GM19238 (cell line): Measurements from ENCODE around the gene PPID.
"Not testable (repeated sequence)": the region's sequence is repeated elsewhere in the genome, so short reads cannot be mapped to it uniquely, and the experiment has no call there.

Source experiments
- DNase-seq: peaks from one replicate; pipeline ENCODE4 v3.0.0; 2011; ENCODE audit warnings: low spot score; ENCODE audit not compliant: insufficient read length

PPID gene

DNA sequence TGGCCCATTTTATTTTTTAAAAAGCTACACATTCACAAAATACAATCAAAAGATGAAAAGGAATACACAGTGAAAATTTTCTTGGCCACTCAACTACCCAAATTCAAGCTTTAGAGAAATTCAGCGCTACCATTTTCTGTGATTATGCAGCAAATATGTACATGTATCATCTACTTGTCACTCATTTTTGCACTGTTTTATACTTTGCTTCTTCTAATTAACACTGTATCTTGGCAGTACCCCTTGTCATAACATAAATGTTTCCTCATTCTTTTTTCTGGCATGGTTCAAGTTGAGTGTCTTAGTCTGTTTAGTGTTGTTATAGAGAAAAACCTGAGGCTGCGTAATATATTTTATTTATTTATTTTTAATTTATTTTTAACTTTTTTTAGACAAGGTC is 15.7 kb upstream of the PPID start:
- DNase-seq = no peak

DNA sequence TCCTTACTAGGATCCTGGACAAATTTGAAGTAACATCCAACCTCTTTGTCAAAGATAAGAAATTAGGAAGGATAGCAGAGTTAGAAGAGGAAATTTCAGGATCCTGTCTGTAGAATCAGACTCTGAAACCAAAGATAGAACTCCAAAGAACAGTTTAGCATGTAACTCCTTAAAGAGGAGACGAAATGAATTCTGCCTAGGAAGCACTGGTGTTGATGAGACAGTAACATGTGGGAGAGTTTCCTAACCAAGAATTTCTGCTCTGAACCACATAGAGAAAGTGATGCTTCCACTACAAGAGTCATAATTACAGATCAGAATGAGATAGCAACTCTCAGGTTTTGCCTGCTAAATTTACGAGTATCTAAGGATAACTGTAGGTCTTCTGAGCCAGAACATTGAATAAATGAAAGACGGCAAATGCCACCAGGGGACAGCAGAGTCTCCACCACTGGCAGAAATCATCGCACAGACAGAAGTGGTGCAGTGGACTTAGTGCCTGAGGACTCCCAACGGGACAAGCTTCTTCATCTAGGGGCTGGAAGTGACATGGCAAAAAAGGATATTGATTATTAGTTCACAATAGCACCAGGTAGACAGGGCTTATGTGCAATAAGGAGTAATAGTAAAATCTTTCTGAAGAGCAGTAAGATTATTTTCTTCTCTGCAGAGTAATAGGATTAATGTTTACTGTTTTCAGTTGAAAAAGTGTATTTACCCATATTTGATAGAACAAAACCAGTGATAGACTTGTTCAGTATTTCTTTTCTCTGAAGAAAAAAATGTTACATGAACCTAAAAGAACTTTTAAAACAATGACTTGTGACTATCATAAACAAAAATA is 6.7 kb upstream of the PPID start:
- DNase-seq = peak; percentile 39

DNA sequence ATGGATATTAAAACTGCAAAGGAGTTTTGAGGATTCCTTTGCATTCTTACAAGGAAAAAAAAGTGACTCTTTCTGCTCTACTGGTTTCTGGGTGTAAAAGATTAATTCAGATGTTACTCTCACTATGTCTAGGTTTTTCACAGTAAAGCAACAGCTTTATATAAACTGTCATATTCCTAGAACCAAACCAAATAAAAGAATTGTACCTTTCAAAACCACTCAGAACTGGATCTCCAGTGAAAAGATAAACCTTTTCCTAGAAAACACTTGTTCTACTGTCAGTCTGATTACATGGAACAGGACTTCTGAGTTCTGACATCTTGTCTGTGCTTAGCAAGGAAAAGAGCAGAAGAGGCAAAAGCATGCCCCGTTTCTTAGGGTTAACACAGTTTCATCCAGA is 5.0 kb upstream of the PPID start:
- DNase-seq = no peak

DNA sequence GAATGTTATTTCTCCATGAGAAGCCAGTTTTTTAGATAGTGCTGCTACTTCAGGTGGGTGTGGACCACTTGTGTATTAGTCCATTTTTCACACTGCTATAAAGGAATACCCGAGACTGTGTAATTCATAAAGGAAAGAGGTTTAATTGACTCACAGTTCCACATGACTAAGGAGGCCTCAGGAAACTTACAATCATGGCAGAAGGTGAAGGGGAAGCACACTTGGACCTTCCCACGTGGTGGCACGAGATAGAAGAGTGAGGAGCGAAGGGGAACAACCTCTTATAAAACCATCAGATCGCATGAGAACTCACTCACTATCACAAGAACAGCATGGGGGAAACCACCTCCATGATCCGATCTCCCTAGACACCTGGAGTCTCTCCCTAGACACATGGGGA is 3.4 kb upstream of the PPID start:
- no peak for DNase-seq

DNA sequence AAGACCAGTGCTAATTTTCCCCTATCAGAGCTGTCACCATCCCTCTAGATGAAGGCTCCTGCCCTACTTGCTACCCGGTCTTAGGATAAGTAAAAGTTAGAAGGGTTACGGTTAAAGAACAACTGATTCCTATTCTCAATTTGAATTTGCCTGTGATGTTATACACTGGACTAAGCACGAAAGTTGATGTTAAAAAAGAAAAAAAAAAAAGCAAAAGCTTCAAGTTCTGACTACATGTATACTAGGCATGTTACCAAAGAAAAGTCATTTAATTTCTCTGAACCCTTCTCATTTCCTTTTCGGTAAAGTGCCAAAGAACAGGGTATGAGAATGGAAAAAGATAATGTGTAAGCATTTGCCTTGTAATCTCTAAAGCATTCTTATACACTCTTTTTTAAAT is 1.4 kb upstream of the PPID start:
- no peak for DNase-seq

DNA sequence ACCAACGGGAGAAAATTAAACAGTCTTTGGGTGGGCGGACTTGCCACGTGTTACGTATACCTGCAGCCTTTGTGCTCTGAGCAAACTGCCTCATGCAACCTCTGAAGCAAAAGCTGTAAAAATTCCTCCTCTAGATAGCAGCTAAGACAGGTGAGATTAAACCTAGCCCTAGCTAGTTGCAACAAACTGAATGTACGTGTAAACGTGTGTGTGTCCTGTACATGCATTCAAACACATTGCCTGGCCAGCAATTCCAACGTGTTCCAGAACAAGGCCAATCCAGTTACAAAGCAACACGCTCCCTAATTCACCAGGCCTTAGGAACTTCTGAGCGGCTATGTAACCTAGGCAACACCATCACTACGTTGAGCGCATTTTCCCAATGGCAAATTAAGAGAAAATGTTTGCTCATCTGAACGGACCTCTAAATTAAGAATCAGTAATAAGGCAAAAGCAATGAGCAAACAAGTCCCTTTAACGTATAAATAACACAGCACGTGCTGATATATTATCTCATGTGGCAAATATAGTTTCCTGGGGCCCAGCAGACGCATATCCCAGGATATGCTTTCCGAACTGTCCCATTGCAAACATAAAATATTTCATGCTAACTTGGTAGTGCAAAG is 792 bp downstream of the PPID start:
- DNase-seq = no peak

DNA sequence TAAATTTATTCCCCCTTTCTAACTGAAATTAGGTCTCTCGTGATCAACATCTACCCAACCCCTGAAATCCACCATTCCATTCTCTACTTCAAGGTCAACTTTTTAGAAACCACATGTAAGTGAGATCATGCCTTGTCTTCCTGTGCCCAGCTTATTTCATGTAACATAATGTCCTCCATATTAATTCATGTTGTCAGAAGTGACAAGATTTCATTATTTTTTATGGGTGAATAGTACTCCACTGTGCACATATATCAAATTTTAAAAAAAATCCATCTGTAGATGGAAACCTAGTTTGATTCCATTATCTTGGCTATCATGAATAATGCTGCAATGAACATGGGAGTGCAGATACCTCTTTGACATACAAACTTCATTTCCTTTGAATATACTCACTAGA is 1.5 kb downstream of the PPID start:
- DNase-seq = no peak

DNA sequence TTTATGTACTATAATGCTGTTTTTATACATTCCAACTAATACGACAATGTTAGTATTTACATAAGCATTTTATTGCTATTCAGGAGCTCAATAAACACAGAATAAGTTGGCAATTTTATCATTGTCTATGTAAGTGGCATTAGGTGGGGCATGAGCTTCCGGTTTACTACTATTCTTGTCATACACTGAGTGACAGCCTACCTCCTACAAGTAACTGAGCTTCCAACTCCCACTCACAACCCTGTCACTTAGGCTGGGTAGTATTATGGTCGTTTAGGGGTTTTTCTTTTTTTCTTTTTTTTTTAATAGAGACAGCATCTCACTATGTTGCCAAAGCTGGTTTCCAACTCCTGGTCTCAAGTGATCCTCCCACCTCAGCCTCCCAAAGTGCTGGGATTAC is 7.4 kb downstream of the PPID start:
- DNase-seq = no peak

DNA sequence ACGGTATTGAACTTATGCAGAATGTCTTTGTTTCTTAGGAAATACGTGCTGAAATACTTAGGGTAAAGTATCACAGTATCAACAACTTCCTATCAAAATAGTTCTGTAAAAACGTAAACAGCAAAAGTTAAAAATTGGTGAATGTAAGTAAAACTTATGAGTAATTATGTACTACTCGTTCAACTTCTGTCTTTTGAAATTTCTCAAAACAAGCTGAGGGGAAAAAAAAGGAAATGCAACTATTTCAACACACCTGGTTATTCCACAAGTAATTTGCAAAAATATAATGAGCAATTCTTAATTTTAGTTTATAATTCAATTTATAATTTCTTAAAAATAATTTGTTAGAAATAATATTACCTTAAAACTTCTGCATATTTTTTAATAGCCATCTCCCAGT is 8.3 kb downstream of the PPID start:
- DNase-seq = no peak

DNA sequence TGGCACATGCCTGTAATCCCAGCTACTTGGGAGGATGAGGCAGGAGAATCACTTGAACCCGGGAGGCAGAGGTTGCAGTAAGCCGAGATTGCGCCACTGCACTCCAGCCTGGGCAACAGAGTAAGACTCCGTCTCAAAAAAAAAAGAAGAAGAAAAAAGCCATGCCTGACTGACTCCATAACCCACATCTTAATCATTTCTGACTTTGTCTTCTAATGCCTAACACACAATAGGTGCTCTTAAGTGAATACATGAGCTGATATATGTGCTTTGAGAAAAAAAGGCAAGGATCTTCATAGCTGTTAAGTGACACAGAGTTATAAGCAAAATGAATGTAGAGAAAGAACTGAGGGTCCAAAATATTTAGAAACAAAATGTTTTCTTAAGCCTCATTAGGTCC is 10.6 kb downstream of the PPID start:
- not testable (repeated sequence) for DNase-seq

DNA sequence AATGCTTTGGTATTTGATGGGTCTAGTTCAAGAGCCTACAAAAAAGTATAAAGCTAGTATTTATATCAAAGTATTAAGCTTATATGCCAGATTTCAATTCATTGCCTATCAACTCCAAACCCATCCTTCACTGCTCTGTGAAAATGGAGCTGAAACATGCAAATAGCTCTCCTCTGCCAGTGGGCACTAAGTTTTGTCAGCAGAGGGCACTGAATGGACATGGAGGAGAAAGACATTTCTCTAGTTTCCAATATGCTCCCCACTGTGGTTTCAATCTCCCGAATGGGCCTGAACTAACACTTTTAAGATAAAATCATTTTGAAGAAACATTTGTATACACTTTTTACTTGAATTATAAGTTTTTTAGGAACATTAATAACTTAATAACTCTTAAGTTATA is 12.4 kb downstream of the PPID start:
- DNase-seq = no peak

DNA sequence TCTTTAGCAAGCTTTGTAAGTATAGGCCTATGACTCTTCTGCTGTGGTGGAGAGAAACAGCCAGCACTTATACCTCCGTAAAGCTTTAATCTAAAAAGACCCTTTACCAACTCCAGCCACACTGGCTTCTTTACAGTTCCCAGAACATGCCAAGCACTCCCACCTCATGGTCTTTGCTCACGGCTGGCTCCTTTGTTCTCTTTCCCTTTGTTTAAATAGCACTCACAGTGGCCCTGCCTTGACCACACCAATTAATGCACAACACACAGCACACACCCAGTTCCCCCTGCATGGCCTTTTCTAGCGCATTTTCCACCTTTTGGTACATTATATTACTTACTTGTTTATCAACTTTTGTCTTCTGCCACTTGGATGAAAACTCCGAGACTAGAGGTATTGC is 18.9 kb downstream of the PPID start:
- DNase-seq = no peak

DNA sequence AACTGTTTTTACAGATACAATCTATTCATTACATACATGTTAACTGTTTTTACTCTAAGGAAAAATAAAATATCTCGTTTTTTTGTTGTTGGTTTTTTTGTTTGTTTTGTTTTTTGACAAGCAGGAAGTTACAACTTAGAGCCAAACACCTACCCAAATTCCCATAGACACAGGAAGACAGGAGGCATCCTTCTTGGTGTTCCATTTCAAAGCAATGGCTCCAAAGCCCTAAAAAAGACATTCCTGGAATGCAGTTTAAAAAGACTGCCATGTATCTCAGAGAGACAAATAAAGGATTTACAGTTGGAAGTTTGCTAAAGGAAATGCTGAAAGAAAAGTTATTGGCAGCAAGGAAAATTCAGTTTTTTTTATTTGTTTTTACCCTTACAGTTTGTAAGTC is 34.4 kb downstream of the PPID start:
- DNase-seq = no peak

DNA sequence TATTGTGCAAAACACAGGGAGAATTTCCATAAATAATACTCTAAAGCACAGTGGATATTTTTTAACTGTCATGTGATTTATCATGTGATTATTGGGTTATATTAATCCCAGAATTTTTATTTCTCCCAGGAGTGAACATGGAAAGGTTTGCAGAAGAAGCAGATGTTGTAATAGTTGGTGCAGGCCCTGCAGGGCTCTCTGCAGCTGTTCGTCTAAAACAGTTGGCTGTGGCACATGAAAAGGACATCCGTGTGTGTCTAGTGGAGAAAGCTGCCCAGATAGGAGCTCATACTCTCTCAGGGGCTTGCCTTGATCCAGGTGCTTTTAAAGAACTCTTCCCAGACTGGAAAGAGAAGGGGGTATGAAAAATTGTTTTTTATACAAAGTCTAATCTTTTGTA is 41.1 kb downstream of the PPID start:
- no peak for DNase-seq

DNA sequence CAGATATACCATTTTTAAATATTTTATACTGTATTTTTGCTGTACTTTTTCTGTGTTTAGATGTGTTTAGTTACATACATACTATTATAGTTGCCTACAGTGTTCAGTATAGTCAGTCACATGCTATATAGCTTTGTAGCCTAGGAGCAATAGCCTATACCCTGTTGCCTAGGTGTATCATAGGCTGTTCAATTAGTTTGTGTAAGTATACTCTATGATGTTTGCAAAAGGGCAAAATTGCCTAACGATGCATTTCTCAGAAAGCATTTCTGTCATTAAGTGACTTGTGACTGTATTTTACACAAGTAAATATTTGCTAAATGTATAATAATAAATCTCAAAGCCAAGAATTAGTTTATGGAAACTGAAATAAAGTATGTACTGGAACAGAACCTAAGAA is 41.6 kb downstream of the PPID start:
- DNase-seq = no peak

DNA sequence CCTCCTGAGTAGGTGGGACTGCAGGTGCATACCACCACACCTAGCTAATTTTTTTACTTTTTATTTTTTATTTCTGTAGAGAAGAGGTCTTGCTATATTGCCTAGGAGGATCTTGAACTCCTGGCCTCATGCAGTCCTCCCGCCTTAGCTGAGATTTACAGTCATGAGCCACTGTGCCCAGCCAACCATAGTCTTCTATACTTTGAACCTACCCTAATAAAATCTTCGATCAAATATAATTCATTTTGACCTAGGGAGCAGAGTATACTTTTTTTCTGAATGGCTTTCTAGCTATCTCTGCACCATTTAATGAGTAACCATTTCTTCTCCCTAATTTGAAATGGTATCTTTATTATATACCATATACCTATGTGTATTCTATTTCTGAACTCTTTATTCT is 44.4 kb downstream of the PPID start:
- no peak for DNase-seq

DNA sequence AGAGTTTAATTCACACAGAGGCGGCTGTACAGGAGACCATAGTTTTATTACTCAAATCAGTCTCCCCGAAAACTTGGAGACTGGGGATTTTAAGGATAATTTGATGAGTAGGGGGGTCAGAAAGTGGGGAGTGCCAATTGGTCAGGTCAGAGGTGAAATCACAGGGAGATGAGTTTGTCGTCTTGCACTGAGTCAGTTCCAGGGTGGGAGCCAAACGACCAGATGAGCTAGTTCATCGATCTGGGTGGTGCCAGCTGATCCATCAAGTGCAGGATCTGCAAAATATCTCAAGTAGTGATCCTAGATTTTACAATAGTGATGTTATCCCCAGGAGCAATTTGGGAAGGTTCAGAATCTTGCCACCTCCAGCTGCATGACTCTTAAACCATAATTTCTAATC is 47.1 kb downstream of the PPID start:
- no peak for DNase-seq

DNA sequence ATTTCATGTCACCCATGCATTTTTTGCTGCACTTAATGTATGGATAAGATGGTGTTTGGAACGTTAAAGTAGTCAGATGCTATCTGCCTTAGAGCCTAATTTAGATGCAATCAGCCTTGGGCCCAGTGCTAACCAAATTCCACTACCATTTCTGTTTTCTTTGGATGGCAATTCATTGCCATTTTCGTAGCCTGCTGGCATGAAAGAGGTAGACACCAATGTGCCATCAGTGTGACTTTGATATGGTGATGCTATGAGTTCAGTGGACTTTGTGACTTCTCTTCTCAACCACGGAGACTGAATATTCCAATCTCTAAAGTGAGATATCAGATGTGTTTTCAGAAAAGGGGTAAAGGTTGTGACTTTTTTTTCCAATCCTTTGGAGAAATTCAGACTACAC is 49.6 kb downstream of the PPID start:
- DNase-seq = no peak

DNA sequence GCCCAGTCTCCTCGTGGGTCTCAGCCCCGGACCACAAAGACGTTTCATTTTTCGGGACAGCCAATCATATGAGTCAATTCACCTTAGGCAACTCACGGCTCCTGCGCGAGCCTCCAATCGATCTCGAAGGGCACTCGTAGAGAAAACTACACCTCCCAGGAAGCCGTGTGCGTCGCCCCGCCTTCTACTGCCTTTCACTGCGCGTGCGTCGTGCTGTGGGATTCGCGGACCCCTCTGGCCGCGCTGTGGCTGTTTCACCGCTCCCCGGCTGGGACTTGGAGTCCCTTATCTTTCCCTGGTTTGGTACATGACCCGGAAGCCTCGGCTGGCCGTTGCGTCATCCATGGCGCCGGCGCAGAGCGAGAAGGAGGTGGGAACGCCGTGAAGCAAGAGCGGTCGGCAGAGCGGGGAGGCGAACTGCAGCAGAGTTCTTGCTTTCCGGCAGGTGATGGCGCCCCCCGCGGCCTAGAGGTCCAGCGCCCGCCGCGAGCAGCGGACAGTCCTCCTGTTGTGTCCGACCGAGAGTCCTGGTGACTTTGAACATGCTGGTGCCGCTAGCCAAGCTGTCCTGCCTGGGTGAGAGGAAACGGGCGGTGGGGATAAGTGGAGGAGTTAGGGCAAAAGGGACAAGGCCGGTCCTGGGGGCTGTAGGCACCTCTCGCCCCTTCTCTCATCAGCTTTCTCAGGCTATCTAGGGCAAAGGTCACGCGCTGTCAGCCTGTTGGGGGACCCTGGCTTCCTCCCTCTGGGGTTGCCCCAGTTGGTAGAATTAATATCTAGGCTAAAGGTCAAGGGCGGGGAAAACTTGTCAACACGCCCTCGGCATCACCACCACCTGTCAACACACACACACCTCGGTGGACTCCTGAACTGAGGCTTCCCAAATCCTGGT is 51.0 kb downstream of the PPID start, which contains the start of gene ETFDH:
Gene ETFDH (plus strand): TSS at position 382 of the 892 bp plus-strand sequence. CDS start 161 bp downstream, at position 543.
- DNase-seq = peak; percentile 85

DNA sequence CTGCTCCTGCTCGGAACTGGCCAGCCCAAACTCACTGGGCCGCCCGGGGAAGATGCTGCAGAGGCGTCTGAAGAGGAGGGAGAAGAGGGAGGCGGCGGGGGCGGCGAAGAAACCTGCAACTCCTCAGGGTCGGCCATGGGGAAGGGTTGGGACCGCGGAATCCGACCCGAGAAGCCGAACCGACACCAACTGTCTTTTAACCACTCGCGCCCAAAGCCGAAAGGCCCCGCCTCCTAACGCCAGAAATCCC is 51.6 kb downstream of the PPID start, which contains the start of gene C4orf46:
Gene C4orf46 (minus strand): TSS at position 223 of the 250 bp plus-strand sequence. CDS start 86 bp downstream, at position 137.
- DNase-seq = no peak

DNA sequence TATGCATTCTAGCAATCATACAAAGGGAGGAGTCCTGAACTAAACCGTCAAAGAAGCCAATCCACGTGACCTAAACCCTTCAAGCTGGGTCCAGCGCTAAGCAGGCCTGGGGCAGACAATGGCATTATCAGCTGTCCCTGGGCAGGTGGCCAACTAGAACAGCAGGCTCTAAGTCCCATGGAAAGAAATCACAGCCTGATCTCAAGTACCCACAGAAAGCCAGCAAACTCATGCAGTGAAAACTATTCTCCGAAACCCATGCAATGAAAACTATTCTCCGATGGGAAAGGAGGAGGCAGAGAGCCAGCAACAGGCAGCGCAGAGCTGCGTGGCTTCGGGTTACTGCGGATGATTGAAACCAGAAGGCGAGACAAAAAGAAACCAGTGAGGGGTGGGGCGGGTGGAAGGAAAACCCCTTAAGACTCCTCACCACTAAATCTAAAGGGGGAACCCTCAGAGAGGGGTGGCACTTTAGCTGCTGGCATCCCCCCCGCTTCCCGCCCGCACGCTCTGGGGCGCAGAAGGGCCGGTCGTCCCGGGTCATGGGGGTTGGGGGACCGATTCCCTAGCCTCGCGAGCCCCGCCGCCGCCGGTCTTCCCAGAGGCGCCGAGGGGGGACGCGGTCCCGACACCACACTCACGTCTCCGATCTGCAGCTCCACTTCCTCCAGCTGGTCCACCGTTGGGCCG is 52.1 kb downstream of the PPID start:
- no peak for DNase-seq

DNA sequence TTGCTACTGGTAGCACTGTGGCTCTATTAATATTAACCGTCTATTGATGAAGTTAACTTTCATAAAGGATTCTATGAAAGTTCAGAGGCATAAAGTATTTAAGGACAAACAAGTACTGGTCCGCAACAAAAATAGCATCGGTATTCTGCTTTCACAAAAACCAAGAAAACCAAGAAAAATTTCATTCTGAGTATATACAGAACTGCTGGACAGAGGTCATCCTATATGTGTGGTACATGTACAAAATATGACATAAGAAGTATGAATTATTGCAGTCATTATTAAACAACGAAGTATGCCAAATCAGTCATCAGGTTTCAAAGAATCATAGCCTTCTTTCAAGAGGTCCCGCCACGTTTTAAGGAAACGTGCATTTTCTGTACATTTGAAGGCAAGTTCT is 53.9 kb downstream of the PPID start:
- no peak for DNase-seq
